Endothelial cell of umbilical vein (primary cell): Measurements from ENCODE around the gene CRYL1. TPM values are rescaled to one million over a fixed set of nuclear protein-coding genes. Genes with fewer than 3 reads are reported as not detected.

Source experiments
- BruUV-seq: library from RNA; stranded (reverse); fragments of 400-500 nt; replicated peaks from 2 replicates; lab custom pipeline; 2021; lab: Mats Ljungman, UMichigan
- CTCF ChIA-PET: fragments of 300-600, 350-600 bp; sonication (Branson Sonifier 250); formaldehyde crosslinking; loops from one replicate; lab custom pipeline; 2021; ENCODE audit warnings: antibody characterized with exemption, inconsistent platforms; lab: Charles Lee
- POLR2A ChIA-PET: fragments of 300-600, 350-600 bp; sonication (Branson Sonifier 250); formaldehyde crosslinking; loops from one replicate; lab custom pipeline; 2021; ENCODE audit warnings: antibody characterized with exemption, inconsistent platforms; lab: Charles Lee
- DNase-seq: peaks from one replicate; pipeline ENCODE4 v3.0.0-alpha.2; 2011; ENCODE audit warnings: low read depth, low spot score
- FAIRE-seq: peaks from 2 replicates; lab custom pipeline; 2011; peaks lifted over from hg19 to GRCh38; lab: Jason Lieb, UNC
- H2AFZ ChIP-seq: 2 replicates; pipeline ENCODE4 v1.6.0; 2012; ENCODE audit warnings: low read depth, low read length, control low read depth, inconsistent platforms
- H3K27ac ChIP-seq: 2 replicates; pipeline ENCODE4 v1.5.1; 2011; ENCODE audit warnings: low read depth, mild to moderate bottlenecking, control low read depth, low read length, moderate library complexity; ENCODE audit not compliant: insufficient read depth
- H3K27me3 ChIP-seq, 2 experiments: 2 replicates each; pipeline versions ENCODE4 v1.6.0 to v1.6.1; 2011; ENCODE audit warnings: low read length in 2 of 2, mixed read lengths in 1 of 2; ENCODE audit not compliant: control insufficient read depth in 2 of 2, insufficient read depth in 2 of 2
- H3K36me3 ChIP-seq, 2 experiments: 2 replicates in 1 of 2; 3 replicates in 1 of 2; pipeline ENCODE4 v1.5.1; 2011; ENCODE audit warnings: low read length in 2 of 2, mild to moderate bottlenecking in 1 of 2, moderate library complexity in 1 of 2; ENCODE audit not compliant: control insufficient read depth in 2 of 2, insufficient read depth in 2 of 2; ENCODE audit errors: extremely low read depth in 1 of 2
- H3K4me1 ChIP-seq: 3 replicates; pipeline ENCODE4 v1.5.1; 2011; ENCODE audit warnings: mild to moderate bottlenecking, low read length; ENCODE audit not compliant: control insufficient read depth, insufficient read depth; ENCODE audit errors: extremely low read depth
- H3K4me2 ChIP-seq: 2 replicates; pipeline ENCODE4 v1.6.1; 2011; ENCODE audit warnings: low read length, control low read depth, mixed read lengths; ENCODE audit not compliant: insufficient read depth
- H3K4me3 ChIP-seq, 3 experiments: fragments of 200-600 bp in 1 of 3; sonication (generic), shearing (Covaris generic) in 1 of 3; replicated peaks in 1 of 3; 2 replicates each; pipeline ENCODE4 v1.5.1; 2011 to 2016; ENCODE audit warnings: control low read depth in 3 of 3, low read length in 3 of 3, mild to moderate bottlenecking in 2 of 3, inconsistent platforms in 1 of 3, low read depth in 1 of 3, moderate library complexity in 1 of 3; ENCODE audit not compliant: insufficient read depth in 1 of 3
- H3K79me2 ChIP-seq: 2 replicates; pipeline ENCODE4 v1.6.0; 2012; ENCODE audit warnings: low read length, inconsistent platforms; ENCODE audit not compliant: control insufficient read depth, insufficient read depth
- H3K9ac ChIP-seq: replicated peaks from 2 replicates; pipeline ENCODE3; 2011; ENCODE audit warnings: low read length, control low read depth; ENCODE audit not compliant: insufficient read depth; ENCODE audit errors: extremely low read depth
- H3K9me1 ChIP-seq: replicated peaks from 3 replicates; pipeline ENCODE4 v1.6.0; 2011; ENCODE audit warnings: mild to moderate bottlenecking, low read length; ENCODE audit not compliant: control insufficient read depth, insufficient read depth; ENCODE audit errors: extremely low read depth
- H3K9me3 ChIP-seq: replicated peaks from 2 replicates; pipeline ENCODE4 v1.5.1; 2012; ENCODE audit warnings: low read length, inconsistent platforms; ENCODE audit not compliant: control insufficient read depth, insufficient read depth
- H4K20me1 ChIP-seq: replicated peaks from 2 replicates; pipeline ENCODE3; 2011; ENCODE audit warnings: mild to moderate bottlenecking, low read length; ENCODE audit not compliant: control insufficient read depth, insufficient read depth; ENCODE audit errors: extremely low read depth
- CTCF ChIP-seq, 2 donors: IDR thresholded peaks; 1 replicate in 1 of 2; 2 replicates in 1 of 2; pipeline ENCODE4 v1.5.1; 2011; ENCODE audit warnings: low read length in 2 of 2, mild to moderate bottlenecking in 2 of 2, moderate library complexity in 2 of 2, control low read depth in 1 of 2, inconsistent platforms in 1 of 2, low read depth in 1 of 2; ENCODE audit not compliant: insufficient read depth in 1 of 2; ENCODE audit errors: extremely low read depth in 1 of 2
- EZH2 ChIP-seq: IDR thresholded peaks from 2 replicates; pipeline ENCODE4 v1.6.1; 2012; ENCODE audit warnings: borderline replicate concordance, low read depth, mild to moderate bottlenecking, moderate library complexity, low read length, inconsistent platforms; ENCODE audit not compliant: severe bottlenecking
- FOS ChIP-seq: IDR thresholded peaks from 2 replicates; pipeline ENCODE4 v1.6.1; 2011; ENCODE audit warnings: mild to moderate bottlenecking, low read length, moderate library complexity, borderline replicate concordance; ENCODE audit not compliant: insufficient read depth
- GATA2 ChIP-seq: IDR thresholded peaks from 2 replicates; pipeline ENCODE4 v1.7.0; 2011; ENCODE audit warnings: low read depth, mild to moderate bottlenecking, moderate library complexity, mixed read lengths, low read length; ENCODE audit not compliant: insufficient read length, insufficient read depth
- JUN ChIP-seq: IDR thresholded peaks from 2 replicates; pipeline ENCODE4 v1.6.1; 2011; ENCODE audit warnings: borderline replicate concordance, low read depth; ENCODE audit not compliant: insufficient read length, insufficient read depth
- MAX ChIP-seq: IDR thresholded peaks from 2 replicates; pipeline ENCODE4 v1.6.1; 2011; ENCODE audit not compliant: insufficient read depth, insufficient read length
- MYC ChIP-seq: IDR thresholded peaks from one replicate; pipeline ENCODE4 v1.6.1; 2011; ENCODE audit warnings: mild to moderate bottlenecking, low read depth, low read length
- POLR2A ChIP-seq: IDR thresholded peaks from 2 replicates; pipeline ENCODE4 v1.6.1; 2012; ENCODE audit warnings: low read depth, mild to moderate bottlenecking, control low read depth, low read length
- POLR2AphosphoS5 ChIP-seq: IDR thresholded peaks from 2 replicates; pipeline ENCODE4 v1.6.1; 2012; ENCODE audit warnings: low read depth, mild to moderate bottlenecking, control low read depth, low read length, moderate library complexity; ENCODE audit not compliant: insufficient read depth
- dilution Hi-C: fragments of 300-500 bp; cut with MboI; formaldehyde crosslinking; loops from one replicate; pipeline ENCODE4 v1.15.0; 2019; ENCODE audit warnings: low sequenced_read_pairs; ENCODE audit not compliant: extremely low pct_ligation_motif_present
- intact Hi-C: fragments of 100-400 bp; cut with micrococcal nuclease; formaldehyde crosslinking; loops from one replicate; pipeline ENCODE4 v1.10.0; 2022
- polyA plus RNA-seq, 4 experiments: library from polyadenylated mRNA; depleted of rRNA in 3 of 4; stranded (reverse) in 3 of 4; unstranded in 1 of 4; fragments of >200 nt; gene quantifications; 2 replicates each; pipeline versions ENCODE4 v1.2.1 to v1.2.3, GENCODE V29; 2011 to 2012; ENCODE audit warnings: missing spikeins in 1 of 4
- total RNA-seq: library from RNA; stranded (reverse); gene quantifications from 2 replicates; pipeline ENCODE4 v1.2.3, GENCODE V29; 2021

Gene CRYL1
- total and polyA plus RNA-seq, 2 donors (not counting 3 experiments of a cell fraction or from before 2014, with no cell fraction given): 13.9 to 39.0 TPM

GRCh38 chr13:20514866-20515265 lies 10.8 kb downstream of the CRYL1 start:
- intact Hi-C loops (no loop called here), dilution Hi-C loops (no loop called here)
- H3K27me3 ChIP-seq: no peaks in the 10 kb centered on the region
- ChIA-PET POLR2A (no interaction called here), CTCF (no interaction called here)
- H3K4me3 ChIP-seq: no peak overlapping the region
- no peaks in the 10 kb centered on the region for H3K9me3 ChIP-seq
- H3K27ac ChIP-seq: no peak overlapping the region
- no TSS peak for BruUV-seq
- TF ChIP-seq GATA2: no peak
- TF ChIP-seq POLR2A: no peak
- no peak for TF ChIP-seq CTCF (IDR thresholded peaks at IDR 0.05; ENCODE audit: extremely low read depth in 1 of 2, insufficient read depth in 1 of 2, low read depth in 1 of 2, low read length in 2 of 2)
- TF ChIP-seq JUN: no peak
- TF ChIP-seq MAX: no peak
- no peak for TF ChIP-seq FOS
- no peak for TF ChIP-seq POLR2AphosphoS5
- TF ChIP-seq EZH2: no peak
- TF ChIP-seq MYC: no peak
- no peaks in the 10 kb centered on the region for H3K79me2 ChIP-seq
- no peaks in the 10 kb centered on the region for H3K9me1 ChIP-seq
- H4K20me1 ChIP-seq: no peaks in the 10 kb centered on the region
- no peak for FAIRE-seq
- H3K4me1 ChIP-seq: no peaks in the 10 kb centered on the region
- H3K9ac ChIP-seq: no peak overlapping the region
- no peak overlapping the region for H2AFZ ChIP-seq
- DNase-seq: no peak
- H3K4me2 ChIP-seq: no peak overlapping the region
- H3K36me3 ChIP-seq: no peaks in the 10 kb centered on the region
